ENCODE data around the gene PPP1R10. TPM values are rescaled to one million over a fixed set of nuclear protein-coding genes. Genes with fewer than 3 reads are reported as not detected.

Gene PPP1R10
- total RNA-seq, 1 donor from 2014 or later: 20.4 TPM

- Histone ChIP-seq H3K27ac (ENCODE audit: low read depth, low read length) (no peak overlapping the region), H3K27me3 (ENCODE audit: control insufficient read depth in 3 of 3, insufficient read depth in 3 of 3, low read length in 3 of 3) (no peaks in the 10 kb centered on the region), H3K4me3 (ENCODE audit: low read length in 3 of 3) (no peak overlapping the region), H3K9me3 (ENCODE audit: control insufficient read depth in 3 of 3, low read length in 3 of 3) (no peaks in the 10 kb centered on the region), H3K9ac (ENCODE audit: low read depth in 1 of 3, low read length in 3 of 3) (no peak overlapping the region), H3K36me3 (ENCODE audit: control insufficient read depth in 3 of 3, insufficient read depth in 3 of 3, low read length in 3 of 3) (peaks cover 7 to 10% (median 8%) of the 10 kb centered on the region in 3 donors), H3K4me1 (ENCODE audit: control insufficient read depth in 3 of 3, insufficient read depth in 3 of 3, low read length in 3 of 3) (peaks cover 4 to 5% (median 4%) of the 10 kb centered on the region in 3 donors)
Measured at GRCh38 chr6:30562470-30563425, 54.3 kb downstream of the PPP1R10 start.

- Histone ChIP-seq H3K27me3 (ENCODE audit: control insufficient read depth in 3 of 3, insufficient read depth in 3 of 3, low read length in 3 of 3) (no peaks in the 10 kb centered on the region), H3K9ac (ENCODE audit: low read depth in 1 of 3, low read length in 3 of 3) (no peak overlapping the region), H3K4me3 (ENCODE audit: low read length in 3 of 3) (no peak overlapping the region), H3K9me3 (ENCODE audit: control insufficient read depth in 3 of 3, low read length in 3 of 3) (no peaks in the 10 kb centered on the region), H3K27ac (ENCODE audit: low read depth, low read length) (no peak overlapping the region), H3K4me1 (ENCODE audit: control insufficient read depth in 3 of 3, insufficient read depth in 3 of 3, low read length in 3 of 3) (peaks cover 9 to 17% (median 12%) of the 10 kb centered on the region in 3 donors), H3K36me3 (ENCODE audit: control insufficient read depth in 3 of 3, insufficient read depth in 3 of 3, low read length in 3 of 3) (peaks cover 7 to 10% (median 8%) of the 10 kb centered on the region in 3 donors)
Measured at GRCh38 chr6:30560930-30561329, 56.1 kb downstream of the PPP1R10 start.

- no peaks in the 10 kb centered on the region for H3K27me3 ChIP-seq (ENCODE audit: control insufficient read depth in 3 of 3, insufficient read depth in 3 of 3, low read length in 3 of 3)
- no peaks in the 10 kb centered on the region for H3K9me3 ChIP-seq (ENCODE audit: control insufficient read depth in 3 of 3, low read length in 3 of 3)
- peaks cover 19 to 29% (median 25%) of the 10 kb centered on the region in 3 donors for H3K36me3 ChIP-seq (ENCODE audit: control insufficient read depth in 3 of 3, insufficient read depth in 3 of 3, low read length in 3 of 3)
- H3K4me3 ChIP-seq (ENCODE audit: low read length in 3 of 3): peak overlapping the region; percentile 93 to 99 (median 99)
- H3K9ac ChIP-seq (ENCODE audit: low read depth in 1 of 3, low read length in 3 of 3): peak overlapping the region; percentile 84 to 96 (median 95)
- H3K27ac ChIP-seq (ENCODE audit: low read depth, low read length): peak overlapping the region; percentile 93
- H3K4me1 ChIP-seq (ENCODE audit: control insufficient read depth in 3 of 3, insufficient read depth in 3 of 3, low read length in 3 of 3): peaks cover 15 to 31% (median 19%) of the 10 kb centered on the region in 3 donors
Measured at GRCh38 chr6:30557683-30557981, 59.4 kb downstream of the PPP1R10 start.

GRCh38 chr6:30556906-30557682 is 59.9 kb downstream of the PPP1R10 start, which contains the start of gene PRR3:
Gene PRR3, plus strand, starts transcription at chr6:30557295. Its CDS starts 50 bp downstream, at chr6:30557345.
- no peaks in the 10 kb centered on the region for H3K27me3 ChIP-seq (ENCODE audit: control insufficient read depth in 3 of 3, insufficient read depth in 3 of 3, low read length in 3 of 3)
- peak within 1 kb of the TSS; percentile 93 to 99 (median 99) for H3K4me3 ChIP-seq (ENCODE audit: low read length in 3 of 3)
- H3K36me3 ChIP-seq (ENCODE audit: control insufficient read depth in 3 of 3, insufficient read depth in 3 of 3, low read length in 3 of 3): peaks cover 17 to 30% (median 24%) of the 10 kb centered on the region in 3 donors
- peak within 1 kb of the TSS; percentile 84 to 96 (median 95) for H3K9ac ChIP-seq (ENCODE audit: low read depth in 1 of 3, low read length in 3 of 3)
- H3K9me3 ChIP-seq (ENCODE audit: control insufficient read depth in 3 of 3, low read length in 3 of 3): no peaks in the 10 kb centered on the region
- peak within 1 kb of the TSS; percentile 93 for H3K27ac ChIP-seq (ENCODE audit: low read depth, low read length)
- H3K4me1 ChIP-seq (ENCODE audit: control insufficient read depth in 3 of 3, insufficient read depth in 3 of 3, low read length in 3 of 3): peaks cover 15 to 31% (median 19%) of the 10 kb centered on the region in 3 donors

GRCh38 chr6:30556066-30556905 is 60.8 kb downstream of the PPP1R10 start, which contains the start of gene GNL1:
Gene GNL1, minus strand, starts transcription at chr6:30556489. Its CDS starts 286 bp downstream, at chr6:30556203.
- H3K4me3 ChIP-seq (ENCODE audit: low read length in 3 of 3): peak within 1 kb of the TSS; percentile 93 to 99 (median 99)
- H3K36me3 ChIP-seq (ENCODE audit: control insufficient read depth in 3 of 3, insufficient read depth in 3 of 3, low read length in 3 of 3): peaks cover 14 to 34% (median 30%) of the 10 kb centered on the region in 3 donors
- no peaks in the 10 kb centered on the region for H3K27me3 ChIP-seq (ENCODE audit: control insufficient read depth in 3 of 3, insufficient read depth in 3 of 3, low read length in 3 of 3)
- H3K27ac ChIP-seq (ENCODE audit: low read depth, low read length): peak within 1 kb of the TSS; percentile 93
- peaks cover 15 to 31% (median 19%) of the 10 kb centered on the region in 3 donors for H3K4me1 ChIP-seq (ENCODE audit: control insufficient read depth in 3 of 3, insufficient read depth in 3 of 3, low read length in 3 of 3)
- H3K9me3 ChIP-seq (ENCODE audit: control insufficient read depth in 3 of 3, low read length in 3 of 3): no peaks in the 10 kb centered on the region
- peak within 1 kb of the TSS; percentile 84 to 96 (median 95) for H3K9ac ChIP-seq (ENCODE audit: low read depth in 1 of 3, low read length in 3 of 3)

GRCh38 chr6:30555816-30556065 is 61.3 kb downstream of the PPP1R10 start:
- Histone ChIP-seq H3K4me1 (ENCODE audit: control insufficient read depth in 3 of 3, insufficient read depth in 3 of 3, low read length in 3 of 3) (peaks cover 15 to 31% (median 19%) of the 10 kb centered on the region in 3 donors), H3K9ac (ENCODE audit: low read depth in 1 of 3, low read length in 3 of 3) (peak overlapping the region; percentile 84 to 96 (median 95)), H3K9me3 (ENCODE audit: control insufficient read depth in 3 of 3, low read length in 3 of 3) (no peaks in the 10 kb centered on the region), H3K27ac (ENCODE audit: low read depth, low read length) (peak overlapping the region; percentile 93), H3K36me3 (ENCODE audit: control insufficient read depth in 3 of 3, insufficient read depth in 3 of 3, low read length in 3 of 3) (peaks cover 19 to 39% (median 36%) of the 10 kb centered on the region in 3 donors), H3K4me3 (ENCODE audit: low read length in 3 of 3) (peak overlapping the region; percentile 93 to 99 (median 99)), H3K27me3 (ENCODE audit: control insufficient read depth in 3 of 3, insufficient read depth in 3 of 3, low read length in 3 of 3) (no peaks in the 10 kb centered on the region)

GRCh38 chr6:30554962-30555815 is 61.9 kb downstream of the PPP1R10 start:
- peak overlapping the region; percentile 84 to 96 (median 95) for H3K9ac ChIP-seq (ENCODE audit: low read depth in 1 of 3, low read length in 3 of 3)
- H3K27me3 ChIP-seq (ENCODE audit: control insufficient read depth in 3 of 3, insufficient read depth in 3 of 3, low read length in 3 of 3): no peaks in the 10 kb centered on the region
- H3K27ac ChIP-seq (ENCODE audit: low read depth, low read length): peak overlapping the region; percentile 93
- H3K36me3 ChIP-seq (ENCODE audit: control insufficient read depth in 3 of 3, insufficient read depth in 3 of 3, low read length in 3 of 3): peaks cover 21 to 44% (median 39%) of the 10 kb centered on the region in 3 donors
- H3K9me3 ChIP-seq (ENCODE audit: control insufficient read depth in 3 of 3, low read length in 3 of 3): no peaks in the 10 kb centered on the region
- H3K4me3 ChIP-seq (ENCODE audit: low read length in 3 of 3): peak overlapping the region; percentile 93 to 99 (median 99)
- H3K4me1 ChIP-seq (ENCODE audit: control insufficient read depth in 3 of 3, insufficient read depth in 3 of 3, low read length in 3 of 3): peaks cover 15 to 31% (median 19%) of the 10 kb centered on the region in 3 donors

- H3K9ac ChIP-seq (ENCODE audit: low read depth in 1 of 3, low read length in 3 of 3): no peak overlapping the region
- H3K27me3 ChIP-seq (ENCODE audit: control insufficient read depth in 3 of 3, insufficient read depth in 3 of 3, low read length in 3 of 3): no peaks in the 10 kb centered on the region
- peaks cover 23 to 46% (median 41%) of the 10 kb centered on the region in 3 donors for H3K36me3 ChIP-seq (ENCODE audit: control insufficient read depth in 3 of 3, insufficient read depth in 3 of 3, low read length in 3 of 3)
- H3K9me3 ChIP-seq (ENCODE audit: control insufficient read depth in 3 of 3, low read length in 3 of 3): no peaks in the 10 kb centered on the region
- peaks cover 15 to 31% (median 19%) of the 10 kb centered on the region in 3 donors for H3K4me1 ChIP-seq (ENCODE audit: control insufficient read depth in 3 of 3, insufficient read depth in 3 of 3, low read length in 3 of 3)
- peak overlapping the region in 1 of 3 donors; percentile 99 for H3K4me3 ChIP-seq (ENCODE audit: low read length in 3 of 3)
- H3K27ac ChIP-seq (ENCODE audit: low read depth, low read length): no peak overlapping the region
Measured at GRCh38 chr6:30554404-30554803, 62.6 kb downstream of the PPP1R10 start.

Data from skeletal muscle tissue (tissue), 4 donors.